Peyer's patch (tissue), 4 donors: Measurements from ENCODE around the gene ODC1.

Source experiments
- CTCF ChIP-seq, 6 experiments: fragments of 450-650 bp in 4 of 6; fragments of 200-600 bp in 2 of 6; sonication (generic) in 1 of 6; IDR thresholded peaks; one replicate each; pipeline ENCODE4 v1.5.1; 2017 to 2019; ENCODE audit warnings: antibody characterized with exemption in 6 of 6, mild to moderate bottlenecking in 3 of 6, moderate library complexity in 1 of 6
- POLR2A ChIP-seq, 2 donors: fragments of 450-650 bp; IDR thresholded peaks; one replicate each; pipeline ENCODE4 v1.5.1; 2017; ENCODE audit warnings: antibody characterized with exemption in 2 of 2, mild to moderate bottlenecking in 2 of 2, moderate library complexity in 2 of 2

GRCh38 chr2:10400978-10401951, 46.9 kb downstream of the ODC1 start:
- TF ChIP-seq CTCF (IDR thresholded peaks at IDR 0.05) = no peak
- no peak for TF ChIP-seq POLR2A (IDR thresholded peaks at IDR 0.05)
